K562 (cell line): Measurements from ENCODE around the gene SYNPR.

Source experiments
- CHD4 ChIP-seq: fragments of 200-600 bp; sonication (generic); IDR thresholded peaks from 3 replicates; pipeline ENCODE4 v1.6.1; 2012; ENCODE audit warnings: low read depth, mild to moderate bottlenecking, mixed read lengths, low read length, inconsistent platforms; ENCODE audit not compliant: insufficient read depth, insufficient replicate concordance, poor library complexity, severe bottlenecking
- POLR2A ChIP-seq: fragments of 450-650 bp; conservative IDR thresholded peaks from 2 replicates; pipeline ENCODE4 v1.6.1; 2016
- POLR2AphosphoS5 ChIP-seq: IDR thresholded peaks from 2 replicates; pipeline ENCODE4 v1.6.1; 2011; ENCODE audit warnings: mild to moderate bottlenecking, low read depth, low read length, moderate library complexity; ENCODE audit not compliant: control insufficient read depth, insufficient read depth
- RAD21 ChIP-seq, 2 experiments: fragments of 250-450 bp in 1 of 2; fragments of 450-650 bp in 1 of 2; sonication (Bioruptor Pico) in 1 of 2; formaldehyde crosslinking in 1 of 2; IDR thresholded peaks in 1 of 2; conservative IDR thresholded peaks in 1 of 2; 2 replicates each; pipeline versions ENCODE4 v1.4.0 to v1.8.0; 2020 to 2022; ENCODE audit warnings: mild to moderate bottlenecking in 2 of 2, moderate library complexity in 1 of 2
- ZFPM2 ChIP-seq: fragments of 250-450 bp; sonication (Bioruptor Pico); IDR thresholded peaks from 2 replicates; pipeline ENCODE4 v1.5.1; 2022; ENCODE audit warnings: mild to moderate bottlenecking
- ZNF263 ChIP-seq: sonication (generic); formaldehyde crosslinking; IDR thresholded peaks from 2 replicates; pipeline ENCODE4 v1.8.0; 2022; ENCODE audit warnings: mild to moderate bottlenecking, missing genetic modification reagents, borderline replicate concordance
- TF ChIP-seq, protein P1 (sequence below): fragments of 450-650 bp; IDR thresholded peaks from 2 replicates; pipeline ENCODE4 v1.6.1; 2018; ENCODE audit not compliant: partially characterized antibody
- TF ChIP-seq, protein P2 (sequence below), 3 experiments: IDR thresholded peaks in 2 of 3; conservative IDR thresholded peaks in 1 of 3; 2 replicates each; pipeline ENCODE4 v1.5.1; 2011 to 2012; ENCODE audit warnings: low read length in 3 of 3, mild to moderate bottlenecking in 3 of 3, control low read depth in 2 of 3, improper control_type of control experiment in 1 of 3, inconsistent platforms in 1 of 3, low read depth in 1 of 3, mixed read lengths in 1 of 3, moderate library complexity in 1 of 3; ENCODE audit not compliant: insufficient read depth in 2 of 3
- TF ChIP-seq, protein P3 (sequence below): fragments of 450-650 bp; IDR thresholded peaks from 2 replicates; pipeline ENCODE4 v1.7.0; 2016; ENCODE audit warnings: borderline replicate concordance
- TF ChIP-seq, protein P4 (sequence below): fragments of 250-450 bp; sonication (Bioruptor Pico); IDR thresholded peaks from 2 replicates; pipeline ENCODE4 v1.4.0; 2020; ENCODE audit warnings: mild to moderate bottlenecking, moderate library complexity
- TF ChIP-seq, protein P5 (sequence below): IDR thresholded peaks from 3 replicates; pipeline ENCODE4 v1.6.1; 2011; ENCODE audit warnings: borderline replicate concordance, mild to moderate bottlenecking; ENCODE audit not compliant: insufficient read length, insufficient read depth

DNA sequence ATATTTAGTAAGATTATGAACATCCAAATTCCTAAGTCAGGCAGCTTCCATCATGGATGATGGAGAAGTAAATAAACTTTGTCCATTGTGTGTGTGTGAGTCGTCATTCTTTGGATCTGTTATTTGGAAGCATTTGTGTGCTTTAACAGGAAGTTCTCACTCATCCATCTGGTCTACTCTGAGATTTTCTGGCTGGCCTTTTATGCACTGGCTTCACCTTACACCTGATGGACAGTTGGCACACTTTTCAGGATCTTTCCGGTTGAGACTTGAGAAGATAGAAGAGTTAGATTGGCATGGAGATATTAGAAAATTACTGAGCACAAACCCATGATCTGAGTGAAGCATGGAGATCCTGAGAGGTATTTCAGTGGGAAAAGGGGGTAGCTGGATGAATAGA, 12.6 kb downstream of the SYNPR start:
- TF ChIP-seq CHD4 (no peak), ZFPM2 (CRISPR knock-in tag) (no peak), POLR2AphosphoS5 (no peak), ZNF263 (no peak), POLR2A (no peak), RAD21 (CRISPR knock-in tag; conservative IDR thresholded peaks at IDR 0.05 in 1 of 2, IDR thresholded peaks at IDR 0.05 in 1 of 2) (no peak)
- TF ChIP-seq, protein P1, sequence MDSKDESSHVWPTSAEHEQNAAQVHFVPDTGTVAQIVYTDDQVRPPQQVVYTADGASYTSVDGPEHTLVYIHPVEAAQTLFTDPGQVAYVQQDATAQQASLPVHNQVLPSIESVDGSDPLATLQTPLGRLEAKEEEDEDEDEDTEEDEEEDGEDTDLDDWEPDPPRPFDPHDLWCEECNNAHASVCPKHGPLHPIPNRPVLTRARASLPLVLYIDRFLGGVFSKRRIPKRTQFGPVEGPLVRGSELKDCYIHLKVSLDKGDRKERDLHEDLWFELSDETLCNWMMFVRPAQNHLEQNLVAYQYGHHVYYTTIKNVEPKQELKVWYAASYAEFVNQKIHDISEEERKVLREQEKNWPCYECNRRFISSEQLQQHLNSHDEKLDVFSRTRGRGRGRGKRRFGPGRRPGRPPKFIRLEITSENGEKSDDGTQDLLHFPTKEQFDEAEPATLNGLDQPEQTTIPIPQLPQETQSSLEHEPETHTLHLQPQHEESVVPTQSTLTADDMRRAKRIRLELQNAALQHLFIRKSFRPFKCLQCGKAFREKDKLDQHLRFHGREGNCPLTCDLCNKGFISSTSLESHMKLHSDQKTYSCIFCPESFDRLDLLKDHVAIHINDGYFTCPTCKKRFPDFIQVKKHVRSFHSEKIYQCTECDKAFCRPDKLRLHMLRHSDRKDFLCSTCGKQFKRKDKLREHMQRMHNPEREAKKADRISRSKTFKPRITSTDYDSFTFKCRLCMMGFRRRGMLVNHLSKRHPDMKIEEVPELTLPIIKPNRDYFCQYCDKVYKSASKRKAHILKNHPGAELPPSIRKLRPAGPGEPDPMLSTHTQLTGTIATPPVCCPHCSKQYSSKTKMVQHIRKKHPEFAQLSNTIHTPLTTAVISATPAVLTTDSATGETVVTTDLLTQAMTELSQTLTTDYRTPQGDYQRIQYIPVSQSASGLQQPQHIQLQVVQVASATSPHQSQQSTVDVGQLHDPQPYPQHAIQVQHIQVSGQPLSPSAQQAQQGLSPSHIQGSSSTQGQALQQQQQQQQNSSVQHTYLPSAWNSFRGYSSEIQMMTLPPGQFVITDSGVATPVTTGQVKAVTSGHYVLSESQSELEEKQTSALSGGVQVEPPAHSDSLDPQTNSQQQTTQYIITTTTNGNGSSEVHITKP: no peak
- TF ChIP-seq, protein P2, sequence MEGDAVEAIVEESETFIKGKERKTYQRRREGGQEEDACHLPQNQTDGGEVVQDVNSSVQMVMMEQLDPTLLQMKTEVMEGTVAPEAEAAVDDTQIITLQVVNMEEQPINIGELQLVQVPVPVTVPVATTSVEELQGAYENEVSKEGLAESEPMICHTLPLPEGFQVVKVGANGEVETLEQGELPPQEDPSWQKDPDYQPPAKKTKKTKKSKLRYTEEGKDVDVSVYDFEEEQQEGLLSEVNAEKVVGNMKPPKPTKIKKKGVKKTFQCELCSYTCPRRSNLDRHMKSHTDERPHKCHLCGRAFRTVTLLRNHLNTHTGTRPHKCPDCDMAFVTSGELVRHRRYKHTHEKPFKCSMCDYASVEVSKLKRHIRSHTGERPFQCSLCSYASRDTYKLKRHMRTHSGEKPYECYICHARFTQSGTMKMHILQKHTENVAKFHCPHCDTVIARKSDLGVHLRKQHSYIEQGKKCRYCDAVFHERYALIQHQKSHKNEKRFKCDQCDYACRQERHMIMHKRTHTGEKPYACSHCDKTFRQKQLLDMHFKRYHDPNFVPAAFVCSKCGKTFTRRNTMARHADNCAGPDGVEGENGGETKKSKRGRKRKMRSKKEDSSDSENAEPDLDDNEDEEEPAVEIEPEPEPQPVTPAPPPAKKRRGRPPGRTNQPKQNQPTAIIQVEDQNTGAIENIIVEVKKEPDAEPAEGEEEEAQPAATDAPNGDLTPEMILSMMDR (IDR thresholded peaks at IDR 0.05 in 2 of 3, conservative IDR thresholded peaks at IDR 0.05 in 1 of 3; ENCODE audit: insufficient read depth in 2 of 3, low read depth in 1 of 3, low read length in 3 of 3): no peak
- TF ChIP-seq, protein P3, sequence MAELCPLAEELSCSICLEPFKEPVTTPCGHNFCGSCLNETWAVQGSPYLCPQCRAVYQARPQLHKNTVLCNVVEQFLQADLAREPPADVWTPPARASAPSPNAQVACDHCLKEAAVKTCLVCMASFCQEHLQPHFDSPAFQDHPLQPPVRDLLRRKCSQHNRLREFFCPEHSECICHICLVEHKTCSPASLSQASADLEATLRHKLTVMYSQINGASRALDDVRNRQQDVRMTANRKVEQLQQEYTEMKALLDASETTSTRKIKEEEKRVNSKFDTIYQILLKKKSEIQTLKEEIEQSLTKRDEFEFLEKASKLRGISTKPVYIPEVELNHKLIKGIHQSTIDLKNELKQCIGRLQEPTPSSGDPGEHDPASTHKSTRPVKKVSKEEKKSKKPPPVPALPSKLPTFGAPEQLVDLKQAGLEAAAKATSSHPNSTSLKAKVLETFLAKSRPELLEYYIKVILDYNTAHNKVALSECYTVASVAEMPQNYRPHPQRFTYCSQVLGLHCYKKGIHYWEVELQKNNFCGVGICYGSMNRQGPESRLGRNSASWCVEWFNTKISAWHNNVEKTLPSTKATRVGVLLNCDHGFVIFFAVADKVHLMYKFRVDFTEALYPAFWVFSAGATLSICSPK: no peak
- TF ChIP-seq, protein P4, sequence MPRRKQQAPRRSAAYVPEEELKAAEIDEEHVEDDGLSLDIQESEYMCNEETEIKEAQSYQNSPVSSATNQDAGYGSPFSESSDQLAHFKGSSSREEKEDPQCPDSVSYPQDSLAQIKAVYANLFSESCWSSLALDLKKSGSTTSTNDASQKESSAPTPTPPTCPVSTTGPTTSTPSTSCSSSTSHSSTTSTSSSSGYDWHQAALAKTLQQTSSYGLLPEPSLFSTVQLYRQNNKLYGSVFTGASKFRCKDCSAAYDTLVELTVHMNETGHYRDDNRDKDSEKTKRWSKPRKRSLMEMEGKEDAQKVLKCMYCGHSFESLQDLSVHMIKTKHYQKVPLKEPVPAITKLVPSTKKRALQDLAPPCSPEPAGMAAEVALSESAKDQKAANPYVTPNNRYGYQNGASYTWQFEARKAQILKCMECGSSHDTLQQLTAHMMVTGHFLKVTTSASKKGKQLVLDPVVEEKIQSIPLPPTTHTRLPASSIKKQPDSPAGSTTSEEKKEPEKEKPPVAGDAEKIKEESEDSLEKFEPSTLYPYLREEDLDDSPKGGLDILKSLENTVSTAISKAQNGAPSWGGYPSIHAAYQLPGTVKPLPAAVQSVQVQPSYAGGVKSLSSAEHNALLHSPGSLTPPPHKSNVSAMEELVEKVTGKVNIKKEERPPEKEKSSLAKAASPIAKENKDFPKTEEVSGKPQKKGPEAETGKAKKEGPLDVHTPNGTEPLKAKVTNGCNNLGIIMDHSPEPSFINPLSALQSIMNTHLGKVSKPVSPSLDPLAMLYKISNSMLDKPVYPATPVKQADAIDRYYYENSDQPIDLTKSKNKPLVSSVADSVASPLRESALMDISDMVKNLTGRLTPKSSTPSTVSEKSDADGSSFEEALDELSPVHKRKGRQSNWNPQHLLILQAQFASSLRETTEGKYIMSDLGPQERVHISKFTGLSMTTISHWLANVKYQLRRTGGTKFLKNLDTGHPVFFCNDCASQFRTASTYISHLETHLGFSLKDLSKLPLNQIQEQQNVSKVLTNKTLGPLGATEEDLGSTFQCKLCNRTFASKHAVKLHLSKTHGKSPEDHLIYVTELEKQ (CRISPR knock-in tag): no peak
- TF ChIP-seq, protein P5, sequence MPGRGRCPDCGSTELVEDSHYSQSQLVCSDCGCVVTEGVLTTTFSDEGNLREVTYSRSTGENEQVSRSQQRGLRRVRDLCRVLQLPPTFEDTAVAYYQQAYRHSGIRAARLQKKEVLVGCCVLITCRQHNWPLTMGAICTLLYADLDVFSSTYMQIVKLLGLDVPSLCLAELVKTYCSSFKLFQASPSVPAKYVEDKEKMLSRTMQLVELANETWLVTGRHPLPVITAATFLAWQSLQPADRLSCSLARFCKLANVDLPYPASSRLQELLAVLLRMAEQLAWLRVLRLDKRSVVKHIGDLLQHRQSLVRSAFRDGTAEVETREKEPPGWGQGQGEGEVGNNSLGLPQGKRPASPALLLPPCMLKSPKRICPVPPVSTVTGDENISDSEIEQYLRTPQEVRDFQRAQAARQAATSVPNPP: no peak
